B cell (primary cell): ENCODE data around the gene WFDC1. TPM values are rescaled to one million over a fixed set of nuclear protein-coding genes. Genes with fewer than 3 reads are reported as not detected.

ENCODE experiments used
- ATAC-seq: fragments of 200-7000 bp; cut with Tn5 transposase; one replicate; pipeline ENCODE4 v1.10.0; 2021; ENCODE audit warnings: low read depth, mild to moderate bottlenecking, moderate number of reproducible peaks, moderate library complexity
- CTCF ChIA-PET: fragments of 350-600 bp; sonication (Branson Sonifier 250); formaldehyde crosslinking; loops from one replicate; lab custom pipeline; 2021; ENCODE audit warnings: antibody characterized with exemption, inconsistent platforms; lab: Charles Lee
- POLR2A ChIA-PET: fragments of 350-600 bp; sonication (Branson Sonifier 250); formaldehyde crosslinking; loops from one replicate; lab custom pipeline; 2021; ENCODE audit warnings: antibody characterized with exemption; lab: Charles Lee
- DNase-seq: peaks from one replicate; pipeline ENCODE4 v3.0.0; 2013
- H2AFZ ChIP-seq: 2 replicates; pipeline ENCODE4 v1.6.1; 2012; ENCODE audit warnings: mild to moderate bottlenecking, low read depth, low read length; ENCODE audit not compliant: insufficient read depth, poor library complexity, severe bottlenecking
- H3K27ac ChIP-seq, 2 donors: 1 replicate in 1 of 2; 2 replicates in 1 of 2; pipeline ENCODE4 v1.5.1; 2012 to 2013; ENCODE audit warnings: low read length in 2 of 2, mild to moderate bottlenecking in 2 of 2, moderate library complexity in 1 of 2
- H3K27me3 ChIP-seq, 4 experiments: fragments of 200-600 bp in 1 of 4; sonication (generic) in 1 of 4; replicated peaks in 1 of 4; 1 replicate in 2 of 4; 2 replicates in 2 of 4; pipeline versions ENCODE4 v1.6.1 to v1.7.0; 2013 to 2016; ENCODE audit warnings: low read length in 3 of 4, mild to moderate bottlenecking in 2 of 4, mixed read lengths in 1 of 4, moderate library complexity in 1 of 4; ENCODE audit not compliant: insufficient read depth in 4 of 4, control insufficient read depth in 3 of 4; ENCODE audit errors: control extremely low read depth in 1 of 4
- H3K36me3 ChIP-seq, 2 experiments: replicated peaks in 1 of 2; 1 replicate in 1 of 2; 2 replicates in 1 of 2; pipeline versions ENCODE4 v1.6.1 to v1.7.1; 2013; ENCODE audit warnings: low read length in 1 of 2; ENCODE audit not compliant: insufficient read depth in 2 of 2, control insufficient read depth in 1 of 2; ENCODE audit errors: control extremely low read depth in 1 of 2, extremely low read depth in 1 of 2
- H3K4me1 ChIP-seq, 2 donors: fragments of 200-600 bp in 1 of 2; sonication (generic) in 1 of 2; 1 replicate in 1 of 2; 2 replicates in 1 of 2; pipeline versions ENCODE4 v1.5.1 to v1.6.1; 2013 to 2017; ENCODE audit warnings: low read length in 2 of 2; ENCODE audit not compliant: control insufficient read depth in 2 of 2, insufficient read depth in 2 of 2
- H3K4me2 ChIP-seq: replicated peaks from 2 replicates; pipeline ENCODE3; 2012; ENCODE audit warnings: mild to moderate bottlenecking, low read depth, low read length; ENCODE audit not compliant: poor library complexity, severe bottlenecking
- H3K4me3 ChIP-seq, 5 experiments: fragments of 200-600 bp in 1 of 5; sonication (generic) in 1 of 5; 1 replicate in 3 of 5; 2 replicates in 2 of 5; pipeline versions ENCODE4 v1.5.1 to v1.7.0; 2011 to 2016; ENCODE audit warnings: low read length in 4 of 5, mild to moderate bottlenecking in 4 of 5, low read depth in 2 of 5, control low read depth in 1 of 5, moderate library complexity in 1 of 5; ENCODE audit not compliant: insufficient read depth in 1 of 5; ENCODE audit errors: control extremely low read depth in 1 of 5, extremely low read depth in 1 of 5
- H3K79me2 ChIP-seq: fragments of 200-600 bp; sonication (generic); one replicate; pipeline ENCODE4 v1.6.0; 2016; ENCODE audit warnings: low read length; ENCODE audit not compliant: control insufficient read depth, insufficient read depth
- H3K9ac ChIP-seq: fragments of 200-600 bp; sonication (generic); 2 replicates; pipeline ENCODE4 v1.6.1; 2017; ENCODE audit warnings: mild to moderate bottlenecking, low read length, moderate library complexity
- H3K9me3 ChIP-seq, 3 donors: one replicate each; pipeline versions ENCODE4 v1.6.1 to v1.7.1; 2013; ENCODE audit warnings: low read length in 2 of 3; ENCODE audit not compliant: control insufficient read depth in 2 of 3, insufficient read depth in 1 of 3; ENCODE audit errors: control extremely low read depth in 1 of 3
- H4K20me1 ChIP-seq: 2 replicates; pipeline ENCODE4 v1.6.0; 2012; ENCODE audit warnings: mild to moderate bottlenecking, low read length; ENCODE audit not compliant: insufficient read depth, control insufficient read depth, poor library complexity, severe bottlenecking
- H3K27ac Mint-ChIP-seq: one replicate; pipeline ENCODE4 v1.8.0; 2021; ENCODE audit warnings: mixed read lengths
- H3K27me3 Mint-ChIP-seq: one replicate; pipeline ENCODE4 v1.8.0; 2021; ENCODE audit warnings: mixed read lengths
- H3K4me1 Mint-ChIP-seq: one replicate; pipeline ENCODE4 v1.8.0; 2021; ENCODE audit warnings: mixed read lengths
- H3K4me3 Mint-ChIP-seq: one replicate; pipeline ENCODE4 v1.8.0; 2021; ENCODE audit warnings: mixed read lengths
- H3K9me3 Mint-ChIP-seq: one replicate; pipeline ENCODE4 v1.8.0; 2022; ENCODE audit warnings: mixed read lengths; ENCODE audit not compliant: insufficient read depth
- EZH2 ChIP-seq: IDR thresholded peaks from 2 replicates; pipeline ENCODE4 v1.6.1; 2012; ENCODE audit warnings: borderline replicate concordance, low read depth, mild to moderate bottlenecking, moderate library complexity, low read length; ENCODE audit not compliant: insufficient read depth, poor library complexity, severe bottlenecking
- WGBS: methylation state at CpG from one replicate; pipeline ENCODE4 v1.1.5; 2013; ENCODE audit warnings: missing lambda C conversion rate; ENCODE audit not compliant: insufficient coverage; 5-methylcytosine and 5-hydroxymethylcytosine counted together
- intact Hi-C: fragments of 100-400 bp; cut with micrococcal nuclease; formaldehyde crosslinking; loops from one replicate; pipeline ENCODE4 v1.10.0; 2022
- polyA plus RNA-seq: library from polyadenylated mRNA; depleted of rRNA; stranded (reverse); fragments of >200 nt; gene quantifications from 2 replicates; pipeline ENCODE4 v1.2.3, GENCODE V29; 2012
- total RNA-seq, 2 donors: library from RNA; stranded (reverse); fragments of 120-200 nt in 1 of 2; gene quantifications; 1 replicate in 1 of 2; 2 replicates in 1 of 2; pipeline versions ENCODE4 v1.2.3 to v1.2.4, GENCODE V29; 2013 to 2022
- TF ChIP-seq, protein P1 (sequence below): fragments of 200-600 bp; IDR thresholded peaks from one replicate; pipeline ENCODE4 v1.8.0; 2022; ENCODE audit warnings: antibody characterized with exemption, mild to moderate bottlenecking

WFDC1 gene
- total and polyA plus RNA-seq, 2 donors (not counting 1 experiment from before 2014, with no cell fraction given) = not detected

DNA sequence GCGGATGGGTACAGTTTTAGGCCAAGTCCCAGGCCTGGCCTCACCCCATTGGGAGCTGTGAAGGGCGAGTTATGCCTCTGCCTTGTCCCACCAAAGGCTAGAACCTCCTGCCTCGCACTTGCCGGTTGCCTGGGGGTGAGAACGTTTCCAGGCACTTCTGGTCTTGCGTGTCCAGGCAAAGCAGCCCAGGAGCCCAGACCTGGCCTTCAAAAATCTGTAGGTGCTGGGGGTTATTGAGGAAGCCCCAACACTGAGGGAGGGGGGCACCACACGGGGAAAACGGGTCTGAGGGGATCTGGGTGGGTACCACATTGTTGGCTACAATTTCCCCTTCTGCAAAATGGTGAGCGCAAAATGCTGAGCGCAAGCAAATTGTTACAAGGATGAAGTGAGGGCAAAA, 61.5 kb downstream of the WFDC1 start:
- CTCF ChIA-PET = no interaction called here
- DNase-seq (no peak), ATAC-seq (no peak)
- no peak overlapping the region for H3K4me3 Mint-ChIP-seq
- intact Hi-C loops = no loop called here
- no peaks in the 10 kb centered on the region for H3K4me1 ChIP-seq
- H4K20me1 ChIP-seq = no peaks in the 10 kb centered on the region
- H3K27me3 Mint-ChIP-seq = peaks cover 17% of the 10 kb centered on the region
- no peaks in the 10 kb centered on the region for H3K36me3 ChIP-seq
- no peak overlapping the region for H3K9ac ChIP-seq
- H3K4me1 Mint-ChIP-seq = no peaks in the 10 kb centered on the region
- 73% methylated on average over 8 of the region's 10 CpGs for WGBS
- POLR2A ChIA-PET = no interaction called here
- no peaks in the 10 kb centered on the region for H3K79me2 ChIP-seq
- H3K27me3 ChIP-seq = peaks cover 0 to 2% (median 0%) of the 10 kb centered on the region in 4 experiments
- no peak for TF ChIP-seq EZH2
- H3K4me2 ChIP-seq = no peak overlapping the region
- no peak overlapping the region for H3K27ac Mint-ChIP-seq
- no peak overlapping the region for H3K27ac ChIP-seq
- H3K9me3 ChIP-seq = no peaks in the 10 kb centered on the region
- H3K9me3 Mint-ChIP-seq = no peaks in the 10 kb centered on the region
- H2AFZ ChIP-seq = no peak overlapping the region
- H3K4me3 ChIP-seq = no peak overlapping the region

DNA sequence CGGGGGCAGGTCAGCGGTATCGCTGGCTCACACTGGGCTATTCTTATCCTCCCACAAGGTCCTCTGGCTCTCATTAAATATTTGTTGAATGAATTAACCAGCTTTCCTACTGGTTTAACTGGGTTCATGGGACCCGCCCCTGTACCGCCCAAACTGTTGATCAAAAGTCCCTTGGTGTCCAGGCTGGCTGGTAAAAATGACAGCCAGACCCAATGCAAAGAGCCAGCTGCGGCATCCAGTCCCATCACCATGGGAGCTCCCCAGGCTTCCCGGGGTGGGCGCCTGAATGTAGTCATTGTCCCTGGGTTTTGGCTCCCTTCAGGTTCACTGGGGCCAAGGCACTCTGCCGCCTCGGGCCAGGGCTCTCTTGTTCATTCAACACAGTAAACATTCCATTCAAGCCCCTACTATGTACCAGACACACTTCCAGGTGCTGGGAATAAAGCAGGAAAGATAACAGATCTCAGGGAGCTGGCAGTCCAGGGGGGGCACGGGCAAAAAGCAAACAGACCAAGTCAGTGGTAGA, 62.0 kb downstream of the WFDC1 start:
- Mint-ChIP-seq H3K4me3 (no peak overlapping the region), H3K9me3 (no peaks in the 10 kb centered on the region), H3K4me1 (no peaks in the 10 kb centered on the region), H3K27me3 (peaks cover 17% of the 10 kb centered on the region), H3K27ac (no peak overlapping the region)
- intact Hi-C loops = no loop called here
- 90% methylated on average over 6 of the region's 11 CpGs for WGBS
- POLR2A ChIA-PET = no interaction called here
- H3K9ac ChIP-seq = no peak overlapping the region
- no peaks in the 10 kb centered on the region for H3K79me2 ChIP-seq
- ATAC-seq = no peak
- no peak for DNase-seq
- H3K4me2 ChIP-seq = no peak overlapping the region
- no peak overlapping the region for H3K4me3 ChIP-seq
- CTCF ChIA-PET = no interaction called here
- no peak for TF ChIP-seq EZH2
- TF ChIP-seq, protein P1, sequence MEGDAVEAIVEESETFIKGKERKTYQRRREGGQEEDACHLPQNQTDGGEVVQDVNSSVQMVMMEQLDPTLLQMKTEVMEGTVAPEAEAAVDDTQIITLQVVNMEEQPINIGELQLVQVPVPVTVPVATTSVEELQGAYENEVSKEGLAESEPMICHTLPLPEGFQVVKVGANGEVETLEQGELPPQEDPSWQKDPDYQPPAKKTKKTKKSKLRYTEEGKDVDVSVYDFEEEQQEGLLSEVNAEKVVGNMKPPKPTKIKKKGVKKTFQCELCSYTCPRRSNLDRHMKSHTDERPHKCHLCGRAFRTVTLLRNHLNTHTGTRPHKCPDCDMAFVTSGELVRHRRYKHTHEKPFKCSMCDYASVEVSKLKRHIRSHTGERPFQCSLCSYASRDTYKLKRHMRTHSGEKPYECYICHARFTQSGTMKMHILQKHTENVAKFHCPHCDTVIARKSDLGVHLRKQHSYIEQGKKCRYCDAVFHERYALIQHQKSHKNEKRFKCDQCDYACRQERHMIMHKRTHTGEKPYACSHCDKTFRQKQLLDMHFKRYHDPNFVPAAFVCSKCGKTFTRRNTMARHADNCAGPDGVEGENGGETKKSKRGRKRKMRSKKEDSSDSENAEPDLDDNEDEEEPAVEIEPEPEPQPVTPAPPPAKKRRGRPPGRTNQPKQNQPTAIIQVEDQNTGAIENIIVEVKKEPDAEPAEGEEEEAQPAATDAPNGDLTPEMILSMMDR = no peak
- no peak overlapping the region for H3K27ac ChIP-seq
- no peaks in the 10 kb centered on the region for H3K4me1 ChIP-seq
- H3K27me3 ChIP-seq = peaks cover 0 to 2% (median 0%) of the 10 kb centered on the region in 4 experiments
- H3K36me3 ChIP-seq = no peaks in the 10 kb centered on the region
- no peak overlapping the region for H2AFZ ChIP-seq
- no peaks in the 10 kb centered on the region for H4K20me1 ChIP-seq
- no peaks in the 10 kb centered on the region for H3K9me3 ChIP-seq
